Caki2 (cell line): ENCODE results near the gene IQSEC2. TPM values are rescaled to one million over a fixed set of nuclear protein-coding genes. Genes with fewer than 3 reads are reported as not detected.
A peak's percentile ranks its signal among the peaks of the same experiment; 100 is the strongest.

Experiments
- DNase-seq: peaks from one replicate; pipeline ENCODE4 v3.0.0-alpha.2; 2015; ENCODE audit warnings: low read depth
- in situ Hi-C: cut with HindIII; loops from 2 replicates; pipeline ENCODE4 v1.10.0; 2016; ENCODE audit warnings: low sequenced_read_pairs, low pct_unique_long_range_greater_than_20kb, mixed read lengths
- total RNA-seq: library from RNA; depleted of rRNA; stranded (reverse); fragments of >200 nt; shearing (Covaris generic); gene quantifications from 2 replicates; pipeline ENCODE4 v1.2.3, GENCODE V29; 2014; ENCODE audit warnings: low replicate concordance; rRNA removed

The IQSEC2 gene
- total RNA-seq, 1 experiment from 2014 or later: 9.9 TPM

GRCh38 chrX:53227224-53227765 lies 54.1 kb downstream of the IQSEC2 start:
- no peak for DNase-seq
- in situ Hi-C loops: no loop called here

- peak; percentile 87 for DNase-seq
- in situ Hi-C loops: no loop called here
These were observed 56.3 kb downstream of the IQSEC2 start, which contains the start of gene KDM5C for GRCh38 chrX:53224860-53225797. KDM5C (minus strand) TSS chrX:53225207; CDS start chrX:53224889, 318 bp downstream.

GRCh38 chrX:53223955-53224859 lies 57.2 kb downstream of the IQSEC2 start:
- in situ Hi-C loops: no loop called here
- DNase-seq: peak; percentile 6

- in situ Hi-C loops: no loop called here
- DNase-seq: no peak
These were observed 58.2 kb downstream of the IQSEC2 start for GRCh38 chrX:53223068-53223693.

Other genes with a start within 250 kb of the IQSEC2 start
- not detected in 2 replicates for gene GPR173, start 232.8 kb downstream of the IQSEC2 start, total RNA-seq
- gene TSPYL2, start 199.2 kb downstream of the IQSEC2 start, total RNA-seq: 3.0 and 10.2 TPM in 2 replicates
- gene KANTR, start 187.4 kb downstream of the IQSEC2 start, total RNA-seq: 2.1 and 4.5 TPM in 2 replicates
- gene KDM5C, start 56.4 kb downstream of the IQSEC2 start, total RNA-seq: 64.8 and 144 TPM in 2 replicates
- gene SMC1A, start 141.1 kb upstream of the IQSEC2 start, total RNA-seq: 6.2 and 11.7 TPM in 2 replicates
- gene RIBC1, start 141.3 kb upstream of the IQSEC2 start, total RNA-seq: 0.84 and 1.1 TPM in 2 replicates
- gene HSD17B10, start 152.8 kb upstream of the IQSEC2 start, total RNA-seq: 133 and 141 TPM in 2 replicates